HAP-1 (cell line): ENCODE measurements around the gene TOMM70.

Experiments used
- DNase-seq, 2 experiments: peaks; one replicate each; pipeline ENCODE4 v3.0.0-alpha.2; 2016 to 2020; ENCODE audit warnings: low spot score in 2 of 2
- H3K27me3 ChIP-seq: fragments of 250-450 bp; sonication (Bioruptor Pico); 2 replicates; pipeline ENCODE4 v1.5.1; 2020; ENCODE audit warnings: low read depth, mild to moderate bottlenecking, moderate library complexity
- H3K36me3 ChIP-seq: fragments of 250-450 bp; sonication (Bioruptor Pico); replicated peaks from 2 replicates; pipeline ENCODE4 v1.5.1; 2020; ENCODE audit warnings: mild to moderate bottlenecking
- H3K4me1 ChIP-seq: fragments of 250-450 bp; sonication (Bioruptor Pico); 2 replicates; pipeline ENCODE4 v1.5.1; 2020; ENCODE audit warnings: mild to moderate bottlenecking
- H3K4me3 ChIP-seq: fragments of 250-450 bp; sonication (Bioruptor Pico); 2 replicates; pipeline ENCODE4 v1.5.1; 2020; ENCODE audit warnings: mild to moderate bottlenecking, moderate library complexity
- H3K9me3 ChIP-seq: fragments of 250-450 bp; sonication (Bioruptor Pico); 2 replicates; pipeline ENCODE4 v1.5.1; 2020; ENCODE audit warnings: mild to moderate bottlenecking, moderate library complexity
- in situ Hi-C: fragments of 300-500 bp; cut with MboI; formaldehyde crosslinking; loops from 3 replicates; pipeline ENCODE4 v1.14.3; 2020; ENCODE audit warnings: low sequenced_read_pairs, inconsistent platforms, mixed read lengths

Gene TOMM70

GRCh38 chr3:100316641-100317069 lies 84.2 kb downstream of the TOMM70 start:
- H3K4me3 ChIP-seq: no peak overlapping the region
- H3K27me3 ChIP-seq: no peaks in the 10 kb centered on the region
- H3K9me3 ChIP-seq: no peaks in the 10 kb centered on the region
- in situ Hi-C loops: loop anchor here (25.0 kb wide), 1 partner anchor 271 kb away; no protein-coding TSS in a partner anchor
- peak; percentile 33 to 61 for DNase-seq
- H3K4me1 ChIP-seq: peaks cover 4% of the 10 kb centered on the region; the same call in 1 of the 2 replicates
- peaks cover 13% of the 10 kb centered on the region for H3K36me3 ChIP-seq
